Natural killer cell (primary cell): ENCODE results near the gene MLST8. TPM values are rescaled to one million over a fixed set of nuclear protein-coding genes. Genes with fewer than 3 reads are reported as not detected.

Experiments used
- ATAC-seq, 3 donors: fragments of 150-1000 bp in 2 of 3; fragments of 200-7000 bp in 1 of 3; cut with Tn5 transposase; 1 replicate in 1 of 3; 2 replicates in 2 of 3; pipeline ENCODE4 v1.10.0; 2021; ENCODE audit warnings: mild to moderate bottlenecking in 2 of 3, moderate library complexity in 2 of 3
- DNase-seq, 2 donors: peaks; one replicate each; pipeline versions ENCODE4 v3.0.0 to v3.0.0-alpha.2; 2013 to 2021; ENCODE audit warnings: mixed read lengths in 1 of 2
- H3K27ac ChIP-seq: one replicate; pipeline ENCODE4 v1.5.1; 2013; ENCODE audit warnings: mild to moderate bottlenecking, low read length
- H3K27me3 ChIP-seq: one replicate; pipeline ENCODE4 v1.6.1; 2013; ENCODE audit warnings: low read length; ENCODE audit not compliant: control insufficient read depth, insufficient read depth
- H3K36me3 ChIP-seq: one replicate; pipeline ENCODE4 v1.6.1; 2013; ENCODE audit warnings: low read length; ENCODE audit not compliant: control insufficient read depth, insufficient read depth
- H3K4me1 ChIP-seq: one replicate; pipeline ENCODE4 v1.6.1; 2013; ENCODE audit warnings: low read length; ENCODE audit not compliant: control insufficient read depth, insufficient read depth
- H3K4me3 ChIP-seq: one replicate; pipeline ENCODE4 v1.5.1; 2013; ENCODE audit warnings: low read length
- H3K9me3 ChIP-seq: one replicate; pipeline ENCODE4 v1.6.1; 2013; ENCODE audit warnings: low read length; ENCODE audit not compliant: control insufficient read depth, insufficient read depth
- H3K27ac Mint-ChIP-seq, 2 donors: one replicate each; pipeline ENCODE4 v1.8.0; 2022; ENCODE audit warnings: mild to moderate bottlenecking in 2 of 2, mixed read lengths in 2 of 2, moderate library complexity in 1 of 2
- H3K27me3 Mint-ChIP-seq, 2 donors: one replicate each; pipeline ENCODE4 v1.8.0; 2022; ENCODE audit warnings: low read depth in 2 of 2, mixed read lengths in 2 of 2
- H3K36me3 Mint-ChIP-seq: one replicate; pipeline ENCODE4 v1.8.0; 2022; ENCODE audit warnings: mixed read lengths
- H3K4me1 Mint-ChIP-seq, 2 donors: one replicate each; pipeline ENCODE4 v1.8.0; 2022; ENCODE audit warnings: mixed read lengths in 2 of 2
- H3K4me3 Mint-ChIP-seq: one replicate; pipeline ENCODE4 v1.8.0; 2022; ENCODE audit warnings: mild to moderate bottlenecking, moderate library complexity, mixed read lengths
- H3K9me3 Mint-ChIP-seq, 2 donors: one replicate each; pipeline ENCODE4 v1.8.0; 2022; ENCODE audit warnings: mixed read lengths in 2 of 2
- CTCF ChIP-seq: fragments of 200-600 bp; IDR thresholded peaks from one replicate; pipeline ENCODE4 v1.8.0; 2022; ENCODE audit warnings: antibody characterized with exemption
- WGBS: methylation state at CpG from one replicate; pipeline ENCODE4 v1.1.7; 2013; ENCODE audit warnings: missing lambda C conversion rate; ENCODE audit not compliant: insufficient coverage; 5-methylcytosine and 5-hydroxymethylcytosine counted together
- intact Hi-C: fragments of 100-400 bp; cut with micrococcal nuclease; formaldehyde crosslinking; loops from one replicate; pipeline ENCODE4 v1.14.2; 2022
- total RNA-seq, 4 donors: library from RNA; stranded (reverse); fragments of 120-200 nt in 1 of 4; gene quantifications; one replicate each; pipeline versions ENCODE4 v1.2.3 to v1.2.4, GENCODE V29; 2013 to 2022

MLST8 gene
- total RNA-seq, 3 donors from 2014 or later (not counting 1 experiment from before 2014, with no cell fraction given), result 19.7 to 30.2 (median 27.8) TPM

GRCh38 chr16:2171601-2172178 lies 33.6 kb upstream of the MLST8 start:
- Mint-ChIP-seq H3K27ac (no peak overlapping the region), H3K4me1 (peaks cover 0 to 4% of the 10 kb centered on the region in 2 donors), H3K27me3 (no peaks in the 10 kb centered on the region), H3K9me3 (no peaks in the 10 kb centered on the region), H3K36me3 (no peaks in the 10 kb centered on the region), H3K4me3 (no peak overlapping the region)
- Histone ChIP-seq H3K36me3 (peaks cover 43% of the 10 kb centered on the region), H3K27ac (no peak overlapping the region), H3K27me3 (no peaks in the 10 kb centered on the region), H3K4me1 (no peaks in the 10 kb centered on the region), H3K9me3 (no peaks in the 10 kb centered on the region), H3K4me3 (no peak overlapping the region)
- DNase-seq, result no peak
- TF ChIP-seq CTCF, result no peak
- no peak for ATAC-seq
- intact Hi-C loops, result no loop called here
- 97% methylated on average over 28 of the region's 28 CpGs for WGBS

- H3K4me3 ChIP-seq, result no peak overlapping the region
- no peaks in the 10 kb centered on the region for H3K36me3 Mint-ChIP-seq
- no peaks in the 10 kb centered on the region for H3K4me1 ChIP-seq
- H3K36me3 ChIP-seq, result peaks cover 43% of the 10 kb centered on the region
- no peaks in the 10 kb centered on the region for H3K27me3 Mint-ChIP-seq
- no peak overlapping the region for H3K4me3 Mint-ChIP-seq
- intact Hi-C loops, result no loop called here
- no peaks in the 10 kb centered on the region for H3K27me3 ChIP-seq
- ATAC-seq (no peak), DNase-seq (no peak)
- no peaks in the 10 kb centered on the region for H3K9me3 ChIP-seq
- TF ChIP-seq CTCF, result no peak
- no peak overlapping the region for H3K27ac ChIP-seq
- H3K27ac Mint-ChIP-seq, result no peak overlapping the region
- 97% methylated on average over 29 of the region's 29 CpGs for WGBS
- H3K9me3 Mint-ChIP-seq, result no peaks in the 10 kb centered on the region
- peaks cover 0 to 4% of the 10 kb centered on the region in 2 donors for H3K4me1 Mint-ChIP-seq
Measured at GRCh38 chr16:2172688-2173335, 32.4 kb upstream of the MLST8 start.

GRCh38 chr16:2173366-2173765 lies 31.9 kb upstream of the MLST8 start:
- Histone ChIP-seq H3K27me3 (no peaks in the 10 kb centered on the region), H3K36me3 (peaks cover 40% of the 10 kb centered on the region), H3K4me3 (no peak overlapping the region), H3K9me3 (no peaks in the 10 kb centered on the region), H3K27ac (no peak overlapping the region), H3K4me1 (no peaks in the 10 kb centered on the region)
- intact Hi-C loops, result no loop called here
- Mint-ChIP-seq H3K9me3 (no peaks in the 10 kb centered on the region), H3K4me1 (peaks cover 0 to under 1% of the 10 kb centered on the region in 2 donors), H3K27me3 (no peaks in the 10 kb centered on the region), H3K27ac (no peak overlapping the region), H3K4me3 (no peak overlapping the region), H3K36me3 (no peaks in the 10 kb centered on the region)
- DNase-seq (no peak), ATAC-seq (no peak)
- TF ChIP-seq CTCF, result no peak
- WGBS, result 96% methylated on average over 14 of the region's 14 CpGs

GRCh38 chr16:2173916-2174315 lies 31.3 kb upstream of the MLST8 start:
- Histone ChIP-seq H3K27ac (no peak overlapping the region), H3K4me3 (no peak overlapping the region), H3K4me1 (no peaks in the 10 kb centered on the region), H3K27me3 (no peaks in the 10 kb centered on the region), H3K9me3 (no peaks in the 10 kb centered on the region), H3K36me3 (peaks cover 40% of the 10 kb centered on the region)
- DNase-seq (no peak), ATAC-seq (no peak)
- no peaks in the 10 kb centered on the region for H3K36me3 Mint-ChIP-seq
- H3K9me3 Mint-ChIP-seq, result no peaks in the 10 kb centered on the region
- H3K4me3 Mint-ChIP-seq, result no peak overlapping the region
- TF ChIP-seq CTCF, result no peak
- H3K27ac Mint-ChIP-seq, result no peak overlapping the region
- intact Hi-C loops, result no loop called here
- WGBS, result 94% methylated on average over 4 of the region's 4 CpGs
- H3K4me1 Mint-ChIP-seq, result no peaks in the 10 kb centered on the region
- H3K27me3 Mint-ChIP-seq, result no peaks in the 10 kb centered on the region
